Activated CD8-positive, alpha-beta T cell treated with anti-CD3 and anti-CD28 coated beads for 36 hours (primary cell): ENCODE measurements around the gene SLC66A2. TPM values are rescaled to one million over a fixed set of nuclear protein-coding genes. Genes with fewer than 3 reads are reported as not detected.

Source experiments
- ATAC-seq: fragments of 200-7000 bp; cut with Tn5 transposase; one replicate; pipeline ENCODE4 v1.10.0; 2021; ENCODE audit warnings: mild to moderate bottlenecking, moderate library complexity
- CTCF ChIA-PET: fragments of 350-600 bp; sonication (Branson Sonifier 250); formaldehyde crosslinking; loops from one replicate; lab custom pipeline; 2021; ENCODE audit warnings: antibody characterized with exemption; lab: Charles Lee
- POLR2A ChIA-PET: fragments of 350-600 bp; sonication (Branson Sonifier 250); formaldehyde crosslinking; loops from one replicate; lab custom pipeline; 2021; ENCODE audit warnings: antibody characterized with exemption; lab: Charles Lee
- DNase-seq: peaks from one replicate; pipeline ENCODE4 v3.0.0-alpha.2; 2020
- H3K27ac Mint-ChIP-seq: one replicate; pipeline ENCODE4 v1.8.0; 2021; ENCODE audit warnings: mild to moderate bottlenecking, mixed read lengths
- H3K27me3 Mint-ChIP-seq: one replicate; pipeline ENCODE4 v1.8.0; 2021; ENCODE audit warnings: mixed read lengths
- H3K36me3 Mint-ChIP-seq: one replicate; pipeline ENCODE4 v1.8.0; 2021; ENCODE audit warnings: low read depth, mixed read lengths
- H3K4me1 Mint-ChIP-seq: one replicate; pipeline ENCODE4 v1.8.0; 2021; ENCODE audit warnings: low read depth, mixed read lengths
- H3K4me3 Mint-ChIP-seq: one replicate; pipeline ENCODE4 v1.8.0; 2021; ENCODE audit warnings: mild to moderate bottlenecking, moderate library complexity, mixed read lengths
- H3K9me3 Mint-ChIP-seq: one replicate; pipeline ENCODE4 v1.8.0; 2021; ENCODE audit warnings: mixed read lengths
- intact Hi-C: fragments of 100-400 bp; cut with micrococcal nuclease; formaldehyde crosslinking; loops from one replicate; pipeline ENCODE4 v1.10.0; 2022
- total RNA-seq, 2 experiments: library from RNA; stranded (reverse); gene quantifications; one replicate each; pipeline ENCODE4 v1.2.3, GENCODE V29; 2021
- TF ChIP-seq, protein P1 (sequence below): fragments of 200-600 bp; IDR thresholded peaks from one replicate; pipeline ENCODE4 v1.8.0; 2022; ENCODE audit warnings: antibody characterized with exemption, mild to moderate bottlenecking

SLC66A2 gene
- total RNA-seq, 2 experiments from 2014 or later: 28.2 to 29.7 TPM

DNA sequence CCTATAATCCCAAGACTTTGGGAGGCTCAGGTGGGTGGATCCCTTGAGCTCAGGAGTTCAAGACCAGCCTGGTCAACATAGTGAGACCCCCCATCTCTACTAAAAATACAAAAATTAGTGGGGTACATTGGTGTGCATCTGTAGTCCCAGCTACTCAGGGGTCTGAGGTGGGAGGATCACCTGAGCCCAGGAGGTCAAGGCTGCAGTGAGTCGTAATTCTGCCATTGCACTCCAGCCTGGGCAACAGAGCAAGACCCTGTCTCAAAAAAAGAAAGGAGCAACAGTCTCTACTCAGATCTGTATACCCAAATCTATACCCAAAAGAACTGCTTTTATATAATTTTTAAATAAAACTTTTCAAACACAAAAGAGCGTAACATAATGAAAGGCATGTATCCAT, 7.5 kb upstream of the SLC66A2 start:
- Mint-ChIP-seq H3K4me1 (peaks cover 28% of the 10 kb centered on the region), H3K36me3 (no peaks in the 10 kb centered on the region), H3K4me3 (no peak overlapping the region), H3K9me3 (no peaks in the 10 kb centered on the region), H3K27me3 (no peaks in the 10 kb centered on the region), H3K27ac (no peak overlapping the region)
- DNase-seq: no peak
- TF ChIP-seq, protein P1, sequence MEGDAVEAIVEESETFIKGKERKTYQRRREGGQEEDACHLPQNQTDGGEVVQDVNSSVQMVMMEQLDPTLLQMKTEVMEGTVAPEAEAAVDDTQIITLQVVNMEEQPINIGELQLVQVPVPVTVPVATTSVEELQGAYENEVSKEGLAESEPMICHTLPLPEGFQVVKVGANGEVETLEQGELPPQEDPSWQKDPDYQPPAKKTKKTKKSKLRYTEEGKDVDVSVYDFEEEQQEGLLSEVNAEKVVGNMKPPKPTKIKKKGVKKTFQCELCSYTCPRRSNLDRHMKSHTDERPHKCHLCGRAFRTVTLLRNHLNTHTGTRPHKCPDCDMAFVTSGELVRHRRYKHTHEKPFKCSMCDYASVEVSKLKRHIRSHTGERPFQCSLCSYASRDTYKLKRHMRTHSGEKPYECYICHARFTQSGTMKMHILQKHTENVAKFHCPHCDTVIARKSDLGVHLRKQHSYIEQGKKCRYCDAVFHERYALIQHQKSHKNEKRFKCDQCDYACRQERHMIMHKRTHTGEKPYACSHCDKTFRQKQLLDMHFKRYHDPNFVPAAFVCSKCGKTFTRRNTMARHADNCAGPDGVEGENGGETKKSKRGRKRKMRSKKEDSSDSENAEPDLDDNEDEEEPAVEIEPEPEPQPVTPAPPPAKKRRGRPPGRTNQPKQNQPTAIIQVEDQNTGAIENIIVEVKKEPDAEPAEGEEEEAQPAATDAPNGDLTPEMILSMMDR: no peak
- intact Hi-C loops: no loop called here
- ChIA-PET CTCF (interaction anchor here (1.0 kb wide), 1 partner anchor 31 kb away, joined by 3 read pairs; no protein-coding TSS in a partner anchor), POLR2A (no interaction called here)
- no peak for ATAC-seq

DNA sequence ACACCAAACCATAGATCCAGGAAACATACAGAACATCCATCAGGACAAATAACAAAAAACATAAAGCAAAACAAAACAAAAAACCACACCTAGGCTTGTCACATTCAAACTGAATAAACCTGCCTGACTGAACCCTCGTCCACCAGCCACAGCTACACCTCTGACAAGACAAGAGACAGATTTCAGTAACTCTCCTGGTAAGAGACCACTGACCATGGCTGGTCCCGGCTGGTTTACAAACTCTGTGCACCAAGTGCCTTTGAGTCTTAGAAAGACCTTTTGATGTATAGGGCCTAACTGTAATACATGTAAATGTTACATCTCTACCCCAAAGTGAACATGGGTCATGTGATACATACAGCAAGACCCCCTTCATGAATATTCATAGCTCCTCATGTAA, 4.8 kb upstream of the SLC66A2 start:
- no peak for DNase-seq
- Mint-ChIP-seq H3K27me3 (no peaks in the 10 kb centered on the region), H3K4me1 (peaks cover 9% of the 10 kb centered on the region), H3K27ac (no peak overlapping the region), H3K4me3 (no peak overlapping the region), H3K36me3 (no peaks in the 10 kb centered on the region), H3K9me3 (no peaks in the 10 kb centered on the region)
- TF ChIP-seq, protein P1: no peak
- CTCF ChIA-PET: no interaction called here
- no peak for ATAC-seq
- POLR2A ChIA-PET: no interaction called here
- intact Hi-C loops: no loop called here

DNA sequence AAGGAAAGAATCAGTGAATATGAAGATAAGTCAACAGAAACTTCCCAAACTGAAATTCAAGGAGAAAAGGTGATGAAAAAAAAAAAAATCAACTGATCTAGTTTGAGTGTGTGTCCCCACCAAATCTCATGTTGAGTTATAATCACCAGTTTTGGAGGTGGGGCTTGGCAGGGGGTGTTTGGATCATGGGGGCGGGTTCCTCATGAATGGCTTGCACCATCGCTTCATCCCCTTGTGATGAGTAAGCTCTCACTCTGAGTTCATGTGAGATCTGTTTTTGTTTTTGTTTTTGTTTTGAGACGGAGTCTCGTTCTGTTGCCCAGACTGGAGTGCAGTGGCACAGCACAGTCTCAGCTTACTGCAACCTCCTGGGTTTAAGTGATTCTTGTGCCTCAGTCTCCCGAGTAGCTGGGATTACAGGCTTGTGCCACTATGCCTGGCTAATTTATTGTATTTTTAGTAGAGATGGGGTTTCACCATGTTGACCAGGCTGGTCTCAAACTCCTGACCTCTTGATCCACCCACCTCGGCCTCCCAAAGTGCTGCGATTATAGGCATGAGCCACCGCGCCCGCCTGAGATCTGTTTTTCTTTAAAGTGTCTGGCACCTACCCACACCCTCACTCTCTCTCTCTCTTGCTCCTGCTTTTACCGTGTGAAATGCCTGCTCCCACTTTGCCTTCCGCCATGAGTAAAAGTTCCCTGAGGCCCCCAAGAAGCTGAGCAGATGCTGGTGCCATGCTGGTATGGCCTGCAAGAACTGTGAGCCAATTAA, 4.0 kb upstream of the SLC66A2 start:
- TF ChIP-seq, protein P1: no peak
- ATAC-seq (no peak), DNase-seq (peak; percentile 52)
- ChIA-PET CTCF (no interaction called here), POLR2A (interaction anchor here (1.8 kb wide), 1 partner anchor 11 kb away, joined by 6 read pairs; no protein-coding TSS in a partner anchor)
- Mint-ChIP-seq H3K27ac (no peak overlapping the region), H3K9me3 (no peaks in the 10 kb centered on the region), H3K4me1 (peaks cover 5% of the 10 kb centered on the region), H3K4me3 (no peak overlapping the region), H3K36me3 (no peaks in the 10 kb centered on the region), H3K27me3 (no peaks in the 10 kb centered on the region)
- intact Hi-C loops: no loop called here

DNA sequence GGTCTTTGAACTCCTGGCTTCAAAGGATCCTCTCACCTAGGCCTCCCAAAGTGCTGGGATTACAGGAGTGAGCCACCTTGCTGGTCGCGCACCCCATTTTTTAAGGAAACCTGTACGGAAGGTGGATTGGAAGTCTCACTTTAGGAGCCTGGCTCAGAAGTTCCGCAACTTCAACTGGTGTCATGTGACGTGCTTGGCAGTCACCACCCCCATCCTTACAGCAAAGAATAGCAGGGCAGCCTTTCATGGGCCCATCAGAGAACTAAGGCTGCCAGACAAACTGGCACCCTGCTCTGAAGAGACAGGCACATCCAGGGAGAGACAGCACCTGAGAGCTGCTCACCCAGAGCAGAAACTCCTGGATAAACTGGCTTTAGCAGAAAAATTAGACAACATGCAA, 3.3 kb upstream of the SLC66A2 start:
- ChIA-PET CTCF (interaction anchor here (1.0 kb wide), 1 partner anchor 202 kb away, joined by 3 read pairs; no protein-coding TSS in a partner anchor), POLR2A (interaction anchor here (1.8 kb wide), 1 partner anchor 10 kb away, joined by 6 read pairs; no protein-coding TSS in a partner anchor)

More for the DNA sequence above, 3.3 kb upstream of the SLC66A2 start:
- no peak for ATAC-seq
- H3K9me3 Mint-ChIP-seq: no peaks in the 10 kb centered on the region
- H3K4me1 Mint-ChIP-seq: peaks cover 12% of the 10 kb centered on the region
- H3K36me3 Mint-ChIP-seq: peaks cover 2% of the 10 kb centered on the region
- H3K4me3 Mint-ChIP-seq: no peak overlapping the region
- DNase-seq: no peak
- H3K27ac Mint-ChIP-seq: no peak overlapping the region
- intact Hi-C loops: no loop called here
- no peaks in the 10 kb centered on the region for H3K27me3 Mint-ChIP-seq
- TF ChIP-seq, protein P1: no peak
